CD4-positive, alpha-beta T cell treated with Interleukin-10 for 1 hour (primary cell): ENCODE results near the gene ST6GALNAC3.
A peak's percentile ranks its signal among the peaks of the same experiment; 100 is the strongest.

ENCODE experiments used
- DNase-seq: peaks from one replicate; pipeline ENCODE4 v3.0.0-alpha.2; 2020

The ST6GALNAC3 gene

DNA sequence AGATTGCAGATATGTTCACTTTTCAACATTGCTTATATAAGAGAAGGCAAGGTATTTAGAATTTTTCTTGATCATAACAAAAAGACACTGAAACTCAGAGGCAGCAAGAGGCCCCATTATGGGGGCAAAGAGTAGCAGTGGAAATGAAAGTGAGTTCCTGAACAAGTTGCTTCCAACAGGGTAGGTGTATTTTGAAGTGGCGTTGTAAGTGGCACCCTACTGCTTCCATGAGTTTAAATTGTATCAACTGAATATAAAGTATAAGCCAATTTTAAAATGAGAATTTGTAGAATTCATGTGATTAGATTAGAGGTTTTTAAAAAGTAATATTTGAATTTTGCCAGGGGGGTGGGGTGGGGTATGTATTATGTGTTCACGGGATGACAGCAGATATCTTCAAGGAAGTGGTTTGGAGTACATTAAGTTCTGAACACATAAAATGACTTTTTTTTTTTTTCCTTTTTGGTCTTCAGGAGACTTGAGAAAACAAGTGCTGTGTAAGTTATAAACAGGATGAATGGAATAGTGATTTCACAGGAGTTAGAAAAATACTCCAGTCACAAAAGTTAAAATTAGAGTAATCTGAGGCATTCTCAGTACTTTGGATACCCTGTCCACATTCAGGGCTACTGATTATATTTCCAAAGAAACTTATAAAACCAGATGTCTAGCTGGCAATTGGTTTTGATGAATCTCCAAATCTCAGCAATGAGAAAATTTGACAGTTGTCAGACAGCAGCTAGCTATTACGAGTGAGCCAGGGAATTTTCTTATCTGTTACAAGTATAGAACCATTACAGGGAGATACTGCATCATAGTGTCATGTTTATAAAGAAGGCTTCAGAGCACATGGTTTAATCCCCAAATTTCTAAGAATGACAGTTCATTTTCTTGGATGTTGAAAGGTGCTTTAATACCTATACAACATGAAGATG lies 182.0 kb downstream of the ST6GALNAC3 start:
- DNase-seq: no peak

DNA sequence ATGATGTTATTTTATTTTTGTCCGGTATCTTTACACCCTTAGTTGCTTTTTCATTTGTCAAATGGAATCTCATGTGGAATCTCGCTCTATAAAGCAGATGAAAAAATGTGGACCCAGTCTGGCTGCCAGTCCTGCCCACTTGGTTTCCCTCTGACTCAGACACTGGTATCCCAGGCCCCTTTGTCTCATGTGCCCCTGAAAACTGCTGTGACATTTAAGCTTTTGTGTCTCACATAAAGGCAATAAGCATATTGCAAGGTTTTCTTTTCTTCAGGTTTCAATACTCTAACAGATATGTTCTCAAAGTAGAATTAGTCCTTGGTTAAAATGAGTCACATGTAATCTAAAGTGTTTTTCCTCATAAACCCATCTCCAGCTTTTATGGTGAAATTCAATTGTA lies 183.3 kb downstream of the ST6GALNAC3 start:
- no peak for DNase-seq

DNA sequence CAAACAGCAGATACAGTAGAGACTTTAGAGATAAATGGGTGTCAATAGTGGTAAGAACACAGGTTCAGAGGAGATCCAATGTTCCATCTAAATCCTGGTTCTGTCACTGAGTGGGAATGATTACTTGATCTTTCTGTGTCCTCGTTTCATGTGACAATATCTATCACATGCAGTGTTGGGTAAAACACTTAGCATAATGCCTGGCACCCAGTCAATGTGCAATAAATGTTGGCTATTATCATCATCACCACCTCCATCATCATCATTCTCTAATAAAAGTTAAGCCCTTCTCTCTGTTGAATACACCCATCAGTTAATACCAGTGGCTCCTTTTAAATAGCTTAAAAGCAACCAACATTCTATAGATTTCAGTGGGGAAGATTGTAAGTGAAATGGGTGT lies 184.7 kb downstream of the ST6GALNAC3 start:
- DNase-seq: no peak

DNA sequence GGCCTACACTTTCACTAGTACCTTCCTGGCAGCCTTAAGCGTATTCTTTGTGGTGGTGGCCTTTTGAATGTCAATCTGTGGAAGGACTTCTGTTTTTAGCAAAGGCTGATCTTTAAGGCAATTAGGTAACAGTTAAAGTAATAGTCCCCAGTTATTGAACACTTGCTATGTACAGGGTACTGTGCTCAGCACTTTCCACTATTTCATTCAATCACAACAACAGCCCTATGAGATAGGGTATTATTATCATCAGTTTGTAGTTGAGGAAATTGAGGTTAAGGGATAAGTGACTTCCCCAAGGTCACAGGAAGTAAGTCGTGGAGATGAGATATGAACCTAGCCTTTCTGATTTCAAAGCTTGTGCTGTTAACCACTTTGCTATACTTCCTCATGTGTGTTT lies 185.7 kb downstream of the ST6GALNAC3 start:
- no peak for DNase-seq

DNA sequence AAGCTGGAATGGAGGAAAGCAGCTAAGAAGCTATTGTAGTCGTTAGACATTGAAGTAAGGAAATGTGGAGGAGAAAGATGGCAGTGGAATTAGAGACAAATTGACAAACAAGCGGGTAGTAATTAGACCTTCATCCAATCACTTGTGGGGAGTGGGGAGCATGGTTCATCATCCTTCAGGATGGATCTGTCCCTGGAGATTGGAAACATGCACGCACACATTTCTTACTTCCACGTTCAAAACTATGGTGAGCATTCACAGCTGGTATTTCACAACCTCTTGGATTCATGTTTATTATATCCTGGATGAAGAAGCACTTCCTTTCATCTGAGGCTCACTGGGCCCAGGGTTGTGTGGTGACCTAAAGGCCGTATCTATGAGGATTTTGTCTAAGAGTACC lies 188.1 kb downstream of the ST6GALNAC3 start:
- no peak for DNase-seq

DNA sequence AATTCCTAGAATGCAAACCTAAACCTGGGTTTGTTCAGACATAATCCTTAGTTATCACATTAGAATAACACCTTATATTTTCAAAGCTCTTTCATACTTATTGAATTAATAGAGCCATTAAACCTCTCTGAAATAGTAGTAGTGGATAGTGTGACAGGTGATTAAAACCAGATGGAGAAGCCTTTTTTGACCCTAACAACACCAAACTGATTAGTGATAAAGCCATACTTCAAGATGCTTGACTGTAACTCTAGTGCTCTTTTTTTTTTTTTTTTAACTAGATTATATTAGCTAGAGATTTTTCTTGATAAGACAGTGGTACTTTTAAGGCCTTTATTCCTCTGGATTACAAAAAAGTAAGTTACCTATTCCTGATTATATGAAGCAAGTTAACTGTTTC lies 190.1 kb downstream of the ST6GALNAC3 start:
- DNase-seq: no peak

DNA sequence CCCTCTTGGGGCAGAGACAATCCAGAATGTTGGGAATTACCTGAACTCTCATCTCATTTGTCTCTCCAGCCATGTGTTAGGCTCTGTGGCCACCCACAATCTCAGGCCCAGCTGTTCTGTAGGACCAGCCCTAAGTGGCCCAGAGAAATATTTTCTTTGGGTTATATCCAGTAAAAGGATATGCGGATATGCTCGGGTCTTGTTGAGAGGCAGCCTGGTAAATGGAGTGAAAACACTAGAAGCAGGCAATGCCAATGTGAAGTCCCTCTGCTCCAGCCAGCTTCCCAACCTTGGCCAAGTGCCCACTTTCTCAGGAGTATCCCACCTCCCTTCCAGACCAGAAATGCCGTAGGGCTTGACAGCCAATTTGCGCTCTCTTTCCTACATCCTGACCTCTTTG lies 192.2 kb downstream of the ST6GALNAC3 start:
- no peak for DNase-seq

DNA sequence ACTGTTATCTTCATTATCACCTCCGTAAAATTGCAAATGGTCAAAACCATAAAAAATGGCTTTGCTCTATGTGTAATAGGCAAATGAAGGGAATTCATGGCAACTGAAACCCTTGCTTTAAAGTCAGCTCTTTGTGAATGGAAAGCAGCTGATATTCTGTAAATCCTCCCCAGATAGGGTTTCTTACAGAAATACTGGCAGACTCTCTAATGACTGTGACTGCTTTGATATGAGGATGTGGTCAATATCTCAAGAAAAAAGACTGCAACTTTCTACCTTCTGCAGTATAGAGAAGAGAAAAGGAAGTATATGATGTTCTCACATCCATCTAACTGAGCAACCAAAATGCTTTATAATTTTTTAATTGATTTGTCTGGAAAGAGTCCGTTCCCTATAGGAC lies 193.1 kb downstream of the ST6GALNAC3 start:
- peak; percentile 39 for DNase-seq

DNA sequence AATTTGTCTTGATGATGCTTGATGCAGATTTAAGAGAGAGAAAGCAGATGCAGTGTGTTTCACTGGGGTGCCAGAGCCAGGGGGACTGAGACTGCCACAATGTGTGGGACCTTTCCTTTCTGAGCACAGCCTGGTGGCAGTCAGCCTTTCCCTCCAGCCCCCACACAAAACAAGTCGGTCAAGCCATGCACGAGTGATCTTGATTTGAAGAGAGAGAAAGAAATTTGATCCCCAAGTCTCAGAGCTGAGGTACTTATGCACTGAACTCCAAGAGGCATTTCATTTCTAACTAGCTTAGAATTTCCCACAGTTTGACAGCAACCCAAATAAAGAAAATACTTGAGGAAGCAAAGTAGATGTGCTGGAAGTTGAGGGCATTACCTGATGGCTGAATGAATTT lies 193.8 kb downstream of the ST6GALNAC3 start:
- no peak for DNase-seq

DNA sequence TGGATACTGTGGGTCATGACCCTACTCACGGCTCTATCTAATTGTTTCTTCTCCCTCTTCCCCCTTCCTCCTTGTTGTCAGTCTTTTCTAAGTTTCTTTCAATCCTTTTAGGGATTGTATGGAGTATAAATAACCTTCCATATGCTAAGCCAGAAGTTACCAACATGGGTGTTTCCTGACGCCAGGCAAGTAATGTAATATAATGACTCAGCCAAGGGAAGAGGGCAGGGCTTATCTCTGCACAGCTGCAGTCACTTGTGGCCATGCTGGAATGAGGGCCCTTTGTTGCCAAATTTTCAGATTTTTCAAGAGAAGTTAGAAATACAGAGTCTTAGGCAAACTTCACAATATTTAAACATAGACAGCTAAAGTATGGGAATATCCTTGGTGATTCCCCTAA lies 194.6 kb downstream of the ST6GALNAC3 start:
- DNase-seq: no peak

DNA sequence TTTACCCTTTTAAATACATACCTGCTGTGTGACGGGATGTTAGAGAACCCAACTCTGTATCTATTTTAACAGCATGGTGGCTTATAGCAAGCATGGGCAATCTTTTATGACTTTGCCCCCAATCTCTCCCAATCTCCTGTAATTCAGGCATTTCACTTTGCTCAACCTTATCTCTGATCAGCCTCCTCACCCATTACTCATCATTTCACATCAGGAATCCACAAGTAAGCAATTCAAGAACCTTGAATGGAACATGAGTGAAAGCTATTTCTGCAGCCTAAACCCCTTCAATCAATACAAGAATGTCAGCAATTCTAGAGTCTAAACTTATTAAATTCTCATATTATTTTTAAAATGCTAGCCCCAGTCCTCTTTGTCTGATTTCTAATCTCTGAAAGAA lies 199.8 kb downstream of the ST6GALNAC3 start:
- no peak for DNase-seq

DNA sequence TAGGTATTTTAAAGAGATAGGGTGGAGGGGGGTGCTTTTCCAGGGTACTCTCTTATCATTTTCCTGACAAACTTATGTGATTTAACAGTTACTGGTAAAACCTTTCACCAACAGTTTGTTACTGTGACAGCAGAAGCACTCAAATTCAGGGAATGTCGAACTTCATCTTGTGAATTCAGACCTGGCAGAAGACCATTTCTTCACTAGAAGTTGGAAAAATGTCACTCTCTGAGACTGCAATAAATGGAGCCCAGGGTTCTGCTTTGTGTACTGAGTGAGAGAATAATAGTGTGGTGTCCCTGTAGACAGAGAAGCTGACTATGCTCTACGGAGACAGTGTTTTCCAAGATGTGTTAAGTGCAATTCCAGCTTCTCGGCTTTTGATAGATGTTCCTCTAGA lies 200.2 kb downstream of the ST6GALNAC3 start:
- DNase-seq: no peak

DNA sequence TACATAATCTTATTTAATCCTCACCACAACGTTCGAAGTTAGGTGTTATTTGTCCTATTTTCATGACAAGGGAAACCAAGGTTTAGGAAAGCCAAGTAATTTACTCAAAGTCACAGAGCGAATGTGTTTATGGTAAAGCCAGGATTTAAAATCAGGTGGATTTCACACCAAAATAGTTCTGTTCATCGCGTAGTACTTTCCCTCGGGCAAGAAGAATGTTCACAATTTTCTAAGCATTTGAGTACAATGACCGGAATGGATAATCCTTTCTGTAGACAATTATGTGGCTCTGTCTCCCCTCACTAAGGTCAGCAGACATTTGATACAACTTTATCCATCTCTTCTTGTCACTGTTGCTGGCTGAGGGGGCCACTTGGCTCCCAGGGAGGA lies 204.2 kb downstream of the ST6GALNAC3 start:
- no peak for DNase-seq

DNA sequence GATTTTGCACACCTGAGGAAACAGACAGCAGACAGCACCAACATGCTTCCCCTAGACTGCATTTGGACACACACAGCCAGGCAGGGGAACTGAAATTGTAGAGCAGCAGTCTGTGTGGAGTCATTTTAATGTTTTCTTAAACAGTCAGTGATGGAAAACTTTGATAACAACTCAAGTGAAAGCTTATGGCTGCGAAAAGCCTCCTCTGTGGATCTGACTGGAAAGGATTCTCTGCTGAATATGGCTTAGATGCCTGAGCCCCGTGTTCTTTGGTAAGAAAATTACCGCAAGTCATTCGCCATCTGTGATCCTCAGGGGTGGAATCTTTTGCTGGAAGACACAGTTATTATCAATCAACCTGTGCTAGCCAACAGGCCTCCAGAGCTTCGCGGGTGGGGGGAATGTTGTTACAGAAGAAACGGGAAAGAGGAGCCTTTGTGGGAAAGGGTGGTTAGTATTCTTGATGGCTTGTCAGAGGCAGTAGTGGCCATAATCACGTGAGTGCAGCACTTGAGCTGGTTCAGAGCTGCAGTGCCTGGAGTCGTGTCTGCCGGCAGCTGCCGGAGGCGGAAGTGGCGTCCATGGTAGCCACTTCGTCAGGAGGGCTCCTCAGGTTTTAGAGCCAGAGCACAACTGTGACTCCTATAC lies 204.7 kb downstream of the ST6GALNAC3 start:
- no peak for DNase-seq

DNA sequence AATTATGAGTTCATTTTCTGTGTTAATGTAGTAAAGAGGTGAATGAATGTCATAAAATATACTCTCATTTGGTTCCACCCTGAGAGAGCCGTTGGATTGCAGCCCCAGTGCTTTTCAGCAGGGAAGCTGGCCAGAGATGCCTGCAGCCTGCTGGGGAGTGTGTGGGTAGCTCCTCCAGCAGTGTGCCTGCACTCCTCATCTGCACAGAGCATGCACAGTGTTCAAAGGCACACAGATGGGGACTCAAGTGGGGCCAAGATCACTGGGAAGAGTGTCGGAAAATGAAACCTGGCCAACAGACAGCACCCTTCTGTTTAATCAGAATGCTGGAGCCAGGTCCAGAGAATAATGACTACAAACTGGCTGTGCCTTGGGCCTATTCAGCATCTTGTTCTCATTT lies 206.8 kb downstream of the ST6GALNAC3 start:
- no peak for DNase-seq

DNA sequence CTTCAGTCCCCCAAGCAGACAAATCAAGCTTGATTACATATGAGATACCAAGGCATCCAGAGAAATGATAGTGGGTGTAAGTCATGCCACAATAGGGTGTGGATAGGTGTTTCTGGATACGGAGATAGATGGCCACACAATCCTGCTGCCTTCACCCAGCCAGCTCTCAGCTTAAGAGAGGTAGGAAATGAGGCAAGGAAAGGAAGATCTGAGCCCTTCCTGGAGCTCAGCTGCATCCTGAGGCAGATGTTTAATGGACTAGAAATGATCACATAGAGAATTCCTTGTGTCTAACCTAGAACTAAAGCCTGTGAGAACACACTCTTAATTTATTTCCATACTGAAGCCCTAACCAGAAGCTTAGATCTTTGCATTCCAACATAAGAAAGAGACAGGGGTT lies 210.3 kb downstream of the ST6GALNAC3 start:
- DNase-seq: no peak

DNA sequence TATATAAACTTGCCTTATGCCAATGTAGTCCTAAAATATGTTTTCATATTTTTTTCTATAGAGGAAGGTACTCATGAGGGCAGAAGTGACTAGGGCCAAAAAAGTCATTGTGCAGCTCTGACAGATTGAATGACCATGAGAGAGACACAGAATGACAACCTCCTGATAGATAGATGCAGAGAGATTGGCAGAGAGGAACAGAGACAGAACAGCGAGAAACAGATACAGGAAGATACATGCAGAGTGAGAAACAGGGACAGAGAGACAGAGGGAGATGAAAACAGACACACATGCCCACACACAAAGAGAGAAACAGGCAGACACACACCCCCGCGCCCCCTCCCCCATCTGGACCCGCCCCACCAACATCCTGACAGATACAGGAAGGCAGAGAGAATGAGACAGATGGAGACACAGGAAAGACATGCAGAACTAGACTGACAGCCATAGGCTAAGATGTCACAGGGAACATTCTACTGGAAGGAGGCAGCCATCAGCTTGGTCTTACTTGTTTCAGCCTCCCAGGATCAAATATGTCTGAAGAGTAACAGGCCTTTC lies 211.1 kb downstream of the ST6GALNAC3 start:
- DNase-seq: no peak

DNA sequence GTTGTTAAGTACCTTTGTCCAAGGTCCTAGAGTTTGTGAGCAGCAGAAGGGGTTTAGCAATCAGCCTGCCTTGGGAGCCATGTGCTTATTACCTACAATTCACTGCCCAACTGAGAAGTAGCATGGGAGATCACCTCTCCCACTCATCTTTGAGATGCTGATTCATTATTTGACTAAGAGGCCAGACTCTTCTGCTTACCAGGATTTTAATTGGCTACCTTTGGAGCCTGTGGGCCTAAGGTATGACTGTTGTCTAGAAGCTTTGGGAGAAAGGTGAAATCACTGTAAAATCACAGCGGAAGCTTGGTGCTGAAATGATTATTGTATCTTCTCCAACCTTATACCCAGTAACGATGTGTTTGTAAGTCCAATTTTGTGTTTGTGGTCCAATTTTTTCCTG lies 213.4 kb downstream of the ST6GALNAC3 start:
- no peak for DNase-seq

DNA sequence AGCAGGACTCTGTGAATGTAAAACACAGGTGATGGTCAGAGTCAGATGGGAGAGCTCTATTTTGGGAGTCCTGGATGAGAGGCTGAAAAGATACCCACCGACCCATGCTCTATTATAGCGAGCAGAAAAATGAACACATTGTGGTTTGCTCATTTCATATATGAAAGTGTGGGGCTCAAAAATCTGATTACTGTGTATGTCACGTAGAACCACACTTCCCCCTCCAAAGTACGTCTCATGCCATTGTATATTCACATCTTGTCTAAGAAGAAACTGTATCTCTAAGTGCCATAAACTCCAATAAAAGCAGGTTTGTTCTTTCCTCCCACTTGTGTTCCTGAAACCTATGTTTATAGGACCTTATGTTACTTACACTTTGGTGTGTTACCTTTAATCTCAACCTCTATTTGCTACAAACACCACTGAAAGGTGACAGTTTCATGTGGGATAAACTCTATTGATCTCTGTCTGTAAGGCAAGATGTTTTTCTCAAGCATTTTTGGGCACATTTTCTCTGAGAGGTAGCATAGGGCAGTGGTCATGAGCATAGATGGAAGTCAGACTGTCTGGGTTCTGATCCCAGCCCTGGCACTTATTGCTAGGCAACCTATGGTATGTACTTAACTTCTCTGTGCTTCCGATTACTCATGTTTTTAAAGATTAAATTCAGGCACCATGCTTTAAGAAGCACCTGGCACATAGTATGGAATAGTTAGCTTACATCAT lies 214.4 kb downstream of the ST6GALNAC3 start:
- no peak for DNase-seq

DNA sequence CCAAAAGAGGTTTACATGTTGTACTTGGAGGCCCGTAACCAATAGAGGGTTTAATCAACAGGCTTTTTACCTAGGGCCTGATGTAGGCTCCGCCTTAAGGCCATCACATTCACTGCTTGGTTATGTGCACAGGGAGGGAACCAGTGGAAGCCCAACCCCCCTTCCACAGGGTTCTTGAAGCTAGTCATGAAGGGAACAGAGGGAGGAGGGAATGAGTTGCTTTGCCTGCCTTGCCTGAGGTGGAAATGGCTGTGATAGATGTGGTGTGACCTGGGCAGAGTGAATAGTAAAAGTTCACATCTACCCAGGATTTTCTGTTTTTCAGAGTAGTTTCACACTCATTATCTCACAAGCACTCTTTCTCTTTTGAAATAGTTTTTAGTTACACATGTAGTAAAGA lies 215.1 kb downstream of the ST6GALNAC3 start:
- DNase-seq: no peak

DNA sequence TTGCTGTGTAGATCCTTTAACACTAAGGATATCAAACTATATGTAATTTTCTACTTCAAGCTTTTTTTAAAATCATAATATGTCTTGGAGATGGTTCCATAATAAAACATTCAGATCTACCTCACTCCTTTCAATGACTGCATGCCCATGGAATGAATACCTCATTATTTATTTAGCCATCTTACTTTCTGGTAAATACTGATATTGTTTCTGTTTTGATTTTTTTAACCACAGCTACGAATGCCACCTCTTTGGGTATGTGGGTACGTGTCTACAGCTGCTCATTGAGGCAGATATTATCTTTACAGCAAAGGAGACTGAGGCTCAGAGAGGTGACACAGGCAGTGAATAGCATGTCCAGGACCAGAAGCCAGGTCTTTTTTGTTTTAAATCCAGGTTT lies 215.7 kb downstream of the ST6GALNAC3 start:
- DNase-seq: no peak

DNA sequence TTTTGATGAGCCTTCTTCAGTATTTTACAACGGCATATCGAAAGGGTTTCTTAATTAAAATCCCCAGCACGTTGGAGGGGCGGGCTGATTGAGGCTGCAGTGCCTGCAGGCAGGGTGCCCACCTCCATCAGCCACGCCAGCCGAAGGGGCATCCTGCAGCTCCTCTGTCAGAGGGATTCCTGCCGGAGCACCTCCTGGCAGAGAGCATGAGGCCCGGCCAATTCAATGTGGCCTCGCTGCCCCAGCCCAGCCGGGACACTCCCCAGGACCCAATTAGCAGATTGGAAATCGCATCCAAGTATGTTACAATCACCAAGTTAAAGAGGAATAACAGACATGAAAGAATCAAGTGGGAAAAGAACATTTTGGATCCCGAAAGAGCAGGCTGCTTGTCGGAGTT lies 216.6 kb downstream of the ST6GALNAC3 start:
- no peak for DNase-seq

DNA sequence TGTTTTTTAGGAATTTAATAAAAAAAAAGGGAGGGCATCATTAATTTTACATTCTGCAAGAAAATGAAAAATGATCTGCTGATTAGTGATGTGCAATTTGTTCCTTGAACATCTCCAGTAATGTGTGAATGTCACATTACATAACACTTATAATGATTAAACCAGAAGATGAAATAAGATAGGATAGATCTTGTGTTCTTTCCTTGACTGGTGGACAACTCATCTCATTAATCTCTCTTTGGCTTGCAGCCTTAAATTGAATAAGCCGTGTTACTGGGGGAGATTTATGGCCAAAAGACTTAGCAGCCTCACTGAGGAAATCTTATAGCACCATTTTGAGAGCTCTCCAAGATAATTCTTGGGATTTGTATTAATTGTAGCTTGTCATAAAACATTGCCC lies 217.2 kb downstream of the ST6GALNAC3 start:
- no peak for DNase-seq
